Activated CD8-positive, alpha-beta memory T cell treated with anti-CD3 and anti-CD28 coated beads, Interleukin-2, amount 50 U/mL, for 48 hours (primary cell): ENCODE results near the gene CATSPER2.
"Not testable (repeated sequence)": the region's sequence is repeated elsewhere in the genome, so short reads cannot be mapped to it uniquely, and the experiment has no call there.

Experiments
- DNase-seq: peaks from one replicate; pipeline ENCODE4 v3.0.0-alpha.2; 2020

The CATSPER2 gene

GRCh38 chr15:43592841-43593240 lies 55.8 kb downstream of the CATSPER2 start:
- DNase-seq = not testable (repeated sequence)

GRCh38 chr15:43589778-43590466 lies 58.7 kb downstream of the CATSPER2 start, which contains the start of gene PPIP5K1:
TSS of gene PPIP5K1 (minus strand) at chr15:43590208. CDS start at chr15:43584504, 5,704 bp downstream.
- not testable (repeated sequence) for DNase-seq
